Parathyroid adenoma (tissue), 2 donors: Measurements from ENCODE around the gene ANP32D.
A peak's percentile ranks its signal among the peaks of the same experiment; 100 is the strongest.
"Not testable (repeated sequence)": the region's sequence is repeated elsewhere in the genome, so short reads cannot be mapped to it uniquely, and the experiment has no call there.

Source experiments
- H2AFZ ChIP-seq: fragments of 300-600 bp; sonication (generic); one replicate; pipeline ENCODE4 v1.7.0; 2017; ENCODE audit warnings: antibody characterized with exemption, mild to moderate bottlenecking
- H3K27ac ChIP-seq: fragments of 300-600 bp; sonication (generic); one replicate; pipeline ENCODE4 v1.7.0; 2017
- H3K27me3 ChIP-seq: fragments of 300-600 bp; sonication (generic); one replicate; pipeline ENCODE4 v1.7.0; 2017; ENCODE audit warnings: low read length; ENCODE audit not compliant: control insufficient read depth, insufficient read depth
- H3K36me3 ChIP-seq: fragments of 300-600 bp; sonication (generic); one replicate; pipeline ENCODE4 v1.7.0; 2017; ENCODE audit warnings: low read length; ENCODE audit not compliant: control insufficient read depth, insufficient read depth
- H3K4me1 ChIP-seq: fragments of 300-600 bp; sonication (generic); one replicate; pipeline ENCODE4 v1.7.0; 2017; ENCODE audit warnings: control low read depth
- H3K4me2 ChIP-seq: fragments of 300-600 bp; sonication (generic); one replicate; pipeline ENCODE4 v1.7.0; 2017; ENCODE audit warnings: low read length
- H3K4me3 ChIP-seq: fragments of 300-600 bp; sonication (generic); one replicate; pipeline ENCODE4 v1.7.0; 2017; ENCODE audit warnings: low read depth, low read length
- H3K79me2 ChIP-seq: fragments of 300-600 bp; sonication (generic); one replicate; pipeline ENCODE4 v1.7.0; 2017; ENCODE audit warnings: control low read depth
- H3K9ac ChIP-seq: fragments of 300-600 bp; sonication (generic); one replicate; pipeline ENCODE4 v1.7.0; 2017; ENCODE audit warnings: mild to moderate bottlenecking
- H3K9me3 ChIP-seq: fragments of 300-600 bp; sonication (generic); one replicate; pipeline ENCODE4 v1.7.0; 2017; ENCODE audit warnings: low read length; ENCODE audit not compliant: control insufficient read depth
- CTCF ChIP-seq: fragments of 300-600 bp; sonication (generic); IDR thresholded peaks from one replicate; pipeline ENCODE4 v1.7.0; 2017; ENCODE audit warnings: antibody characterized with exemption, mild to moderate bottlenecking
- donor health status: primary hyperparathyroidism.

The ANP32D gene

GRCh38 chr12:48442179-48442847, 30.0 kb upstream of the ANP32D start:
- Histone ChIP-seq H3K27ac (no peak overlapping the region), H3K4me1 (peaks cover 3% of the 10 kb centered on the region), H3K9me3 (no peaks in the 10 kb centered on the region), H3K4me2 (no peak overlapping the region), H3K27me3 (no peaks in the 10 kb centered on the region), H3K36me3 (no peaks in the 10 kb centered on the region), H3K79me2 (no peaks in the 10 kb centered on the region), H3K4me3 (no peak overlapping the region), H3K9ac (no peak overlapping the region), H2AFZ (peak overlapping the region; percentile 7)
- no peak for TF ChIP-seq CTCF

- Histone ChIP-seq H3K27me3 (no peaks in the 10 kb centered on the region), H3K79me2 (no peaks in the 10 kb centered on the region), H3K9ac (no peak overlapping the region), H3K9me3 (no peaks in the 10 kb centered on the region), H3K4me2 (no peak overlapping the region), H3K4me1 (peaks cover 3% of the 10 kb centered on the region), H3K36me3 (no peaks in the 10 kb centered on the region), H3K4me3 (no peak overlapping the region), H3K27ac (no peak overlapping the region), H2AFZ (no peak overlapping the region)
- no peak for TF ChIP-seq CTCF
Measured at GRCh38 chr12:48445538-48445937, 26.8 kb upstream of the ANP32D start.

- no peak overlapping the region for H3K27ac ChIP-seq
- H3K36me3 ChIP-seq = no peaks in the 10 kb centered on the region
- H3K4me1 ChIP-seq = no peaks in the 10 kb centered on the region
- H3K79me2 ChIP-seq = no peaks in the 10 kb centered on the region
- H3K27me3 ChIP-seq = no peaks in the 10 kb centered on the region
- H3K9me3 ChIP-seq = no peaks in the 10 kb centered on the region
- H3K4me2 ChIP-seq = no peak overlapping the region
- no peak overlapping the region for H3K4me3 ChIP-seq
- TF ChIP-seq CTCF = no peak
- H2AFZ ChIP-seq = no peak overlapping the region
- no peak overlapping the region for H3K9ac ChIP-seq
Measured at GRCh38 chr12:48446161-48446776, 26.1 kb upstream of the ANP32D start.

- H3K4me3 ChIP-seq = no peak overlapping the region
- no peaks in the 10 kb centered on the region for H3K79me2 ChIP-seq
- no peaks in the 10 kb centered on the region for H3K36me3 ChIP-seq
- H3K9ac ChIP-seq = no peak overlapping the region
- H3K27ac ChIP-seq = no peak overlapping the region
- no peak overlapping the region for H3K4me2 ChIP-seq
- H3K9me3 ChIP-seq = no peaks in the 10 kb centered on the region
- TF ChIP-seq CTCF = no peak
- no peak overlapping the region for H2AFZ ChIP-seq
- H3K4me1 ChIP-seq = no peaks in the 10 kb centered on the region
- H3K27me3 ChIP-seq = no peaks in the 10 kb centered on the region
Measured at GRCh38 chr12:48447755-48448154, 24.6 kb upstream of the ANP32D start.

- Histone ChIP-seq H3K9me3 (no peaks in the 10 kb centered on the region), H3K27ac (no peak overlapping the region), H3K79me2 (no peaks in the 10 kb centered on the region), H3K36me3 (no peaks in the 10 kb centered on the region), H3K4me3 (no peak overlapping the region), H3K4me2 (no peak overlapping the region), H2AFZ (no peak overlapping the region), H3K27me3 (no peaks in the 10 kb centered on the region), H3K9ac (no peak overlapping the region), H3K4me1 (no peaks in the 10 kb centered on the region)
- TF ChIP-seq CTCF = no peak
Measured at GRCh38 chr12:48451372-48451771, 21.0 kb upstream of the ANP32D start.

GRCh38 chr12:48452961-48453360, 19.4 kb upstream of the ANP32D start:
- not testable (repeated sequence) for H3K27ac ChIP-seq, H3K9ac ChIP-seq, H3K9me3 ChIP-seq

More at GRCh38 chr12:48452961-48453360, 19.4 kb upstream of the ANP32D start:
- H3K4me2 ChIP-seq, H3K36me3 ChIP-seq, H3K27me3 ChIP-seq, H3K4me1 ChIP-seq, H3K4me3 ChIP-seq, H2AFZ ChIP-seq, H3K79me2 ChIP-seq: not testable (repeated sequence)
